Body of pancreas (tissue), 4 donors: Measurements from ENCODE around the gene RAC2.

Experiments
- CTCF ChIP-seq, 7 experiments: fragments of 450-650 bp in 4 of 7; fragments of 200-600 bp in 3 of 7; sonication (generic) in 3 of 7; IDR thresholded peaks; one replicate each; pipeline ENCODE4 v1.5.1; 2016 to 2019; ENCODE audit warnings: antibody characterized with exemption in 7 of 7
- POLR2A ChIP-seq, 3 donors: fragments of 450-650 bp; IDR thresholded peaks; one replicate each; pipeline ENCODE4 v1.6.1; 2016; ENCODE audit warnings: antibody characterized with exemption in 3 of 3, mild to moderate bottlenecking in 2 of 3

- TF ChIP-seq POLR2A (IDR thresholded peaks at IDR 0.05) (no peak), CTCF (IDR thresholded peaks at IDR 0.05) (no peak)
Observed at GRCh38 chr22:37241351-37242142, 2.5 kb downstream of the RAC2 start.
